PFSK-1 (cell line): ENCODE data around the gene MEGF10. TPM values are rescaled to one million over a fixed set of nuclear protein-coding genes. Genes with fewer than 3 reads are reported as not detected.

Experiments used
- FOXP2 ChIP-seq: optimal IDR thresholded peaks from 2 replicates; pipeline ENCODE3; 2011; ENCODE audit warnings: borderline replicate concordance, control low read depth, inconsistent platforms; ENCODE audit not compliant: insufficient read depth; ENCODE audit errors: extremely low read length, extremely low read depth
- POLR2AphosphoS5 ChIP-seq: IDR thresholded peaks from 2 replicates; pipeline ENCODE4 v1.6.1; 2012; ENCODE audit warnings: low read depth, mild to moderate bottlenecking, control low read depth, low read length, moderate library complexity
- REST ChIP-seq, 2 experiments: IDR thresholded peaks; 2 replicates each; pipeline versions ENCODE4 v1.6.1 to v1.8.0; 2011 to 2012; ENCODE audit warnings: low read depth in 2 of 2, low read length in 2 of 2, control low read depth in 1 of 2, inconsistent platforms in 1 of 2, mild to moderate bottlenecking in 1 of 2, moderate library complexity in 1 of 2; ENCODE audit not compliant: insufficient read depth in 1 of 2
- SIN3A ChIP-seq: IDR thresholded peaks from 2 replicates; pipeline ENCODE4 v1.6.1; 2012; ENCODE audit warnings: mild to moderate bottlenecking, low read length, moderate library complexity, borderline replicate concordance; ENCODE audit not compliant: insufficient read depth
- TAF1 ChIP-seq: IDR thresholded peaks from 2 replicates; pipeline ENCODE4 v1.6.1; 2012; ENCODE audit warnings: low read length, control low read depth, borderline replicate concordance; ENCODE audit not compliant: insufficient read depth
- polyA plus RNA-seq: library from polyadenylated mRNA; unstranded; fragments of >200 nt; gene quantifications from one replicate; pipeline ENCODE4 v1.2.1, GENCODE V29; 2012; ENCODE audit warnings: low read depth, missing spikeins; ENCODE audit not compliant: insufficient read length

The MEGF10 gene
- polyA plus RNA-seq, result not detected

- TF ChIP-seq FOXP2 (no peak), POLR2AphosphoS5 (no peak), SIN3A (no peak), TAF1 (no peak), REST (IDR thresholded peaks at IDR 0.05; ENCODE audit: insufficient read depth in 1 of 2, low read depth in 2 of 2, low read length in 2 of 2) (no peak)
Observed at GRCh38 chr5:127290019-127290945, at the start of gene MEGF10. Gene MEGF10 (plus strand): TSS chr5:127290796. CDS start chr5:127331309, 40,513 bp downstream.

- TF ChIP-seq TAF1 (no peak), FOXP2 (no peak), REST (IDR thresholded peaks at IDR 0.05; ENCODE audit: insufficient read depth in 1 of 2, low read depth in 2 of 2, low read length in 2 of 2) (no peak), POLR2AphosphoS5 (no peak), SIN3A (no peak)
Observed at GRCh38 chr5:127243011-127243410, 47.6 kb upstream of the MEGF10 start.

GRCh38 chr5:127254729-127255284 lies 35.8 kb upstream of the MEGF10 start:
- TF ChIP-seq SIN3A (no peak), FOXP2 (no peak), REST (IDR thresholded peaks at IDR 0.05; ENCODE audit: insufficient read depth in 1 of 2, low read depth in 2 of 2, low read length in 2 of 2) (no peak), TAF1 (no peak), POLR2AphosphoS5 (no peak)

GRCh38 chr5:127256886-127257597 lies 33.6 kb upstream of the MEGF10 start:
- no peak for TF ChIP-seq FOXP2
- TF ChIP-seq TAF1, result no peak
- TF ChIP-seq POLR2AphosphoS5, result no peak

GRCh38 chr5:127260686-127261085 lies 29.9 kb upstream of the MEGF10 start:
- TF ChIP-seq REST (IDR thresholded peaks at IDR 0.05; ENCODE audit: insufficient read depth in 1 of 2, low read depth in 2 of 2, low read length in 2 of 2) (no peak), SIN3A (no peak), FOXP2 (no peak)
